ENCODE data around the gene UROC1.
"Not testable (repeated sequence)": the region's sequence is repeated elsewhere in the genome, so short reads cannot be mapped to it uniquely, and the experiment has no call there.

UROC1 gene

GRCh38 chr3:126537116-126537729 is 19.6 kb upstream of the UROC1 start:
- Histone ChIP-seq H3K27ac (ENCODE audit: low read depth, low read length) (no peak overlapping the region), H3K27me3 (ENCODE audit: control insufficient read depth in 1 of 2, insufficient read depth in 2 of 2, low read length in 2 of 2) (peaks cover 0 to 16% of the 10 kb centered on the region in 2 donors), H3K9ac (ENCODE audit: low read length) (no peak overlapping the region)

GRCh38 chr3:126536126-126536525 is 18.6 kb upstream of the UROC1 start:
- Histone ChIP-seq H3K36me3 (ENCODE audit: insufficient read depth, low read length) (no peaks in the 10 kb centered on the region), H3K27ac (ENCODE audit: low read depth, low read length) (no peak overlapping the region), H3K9ac (ENCODE audit: low read length) (no peak overlapping the region), H3K9me3 (ENCODE audit: low read length) (no peaks in the 10 kb centered on the region), H3K27me3 (ENCODE audit: control insufficient read depth in 1 of 2, insufficient read depth in 2 of 2, low read length in 2 of 2) (peaks cover 0 to 5% of the 10 kb centered on the region in 2 donors), H3K4me1 (ENCODE audit: insufficient read depth, low read length) (no peaks in the 10 kb centered on the region), H3K4me3 (ENCODE audit: low read depth in 1 of 2, low read length in 2 of 2) (no peak overlapping the region)

More at GRCh38 chr3:126537116-126537729, 19.6 kb upstream of the UROC1 start:
- Histone ChIP-seq H3K9me3 (ENCODE audit: low read length) (no peaks in the 10 kb centered on the region), H3K36me3 (ENCODE audit: insufficient read depth, low read length) (no peaks in the 10 kb centered on the region), H3K4me1 (ENCODE audit: insufficient read depth, low read length) (no peaks in the 10 kb centered on the region), H3K4me3 (ENCODE audit: low read depth in 1 of 2, low read length in 2 of 2) (no peak overlapping the region)

DNA sequence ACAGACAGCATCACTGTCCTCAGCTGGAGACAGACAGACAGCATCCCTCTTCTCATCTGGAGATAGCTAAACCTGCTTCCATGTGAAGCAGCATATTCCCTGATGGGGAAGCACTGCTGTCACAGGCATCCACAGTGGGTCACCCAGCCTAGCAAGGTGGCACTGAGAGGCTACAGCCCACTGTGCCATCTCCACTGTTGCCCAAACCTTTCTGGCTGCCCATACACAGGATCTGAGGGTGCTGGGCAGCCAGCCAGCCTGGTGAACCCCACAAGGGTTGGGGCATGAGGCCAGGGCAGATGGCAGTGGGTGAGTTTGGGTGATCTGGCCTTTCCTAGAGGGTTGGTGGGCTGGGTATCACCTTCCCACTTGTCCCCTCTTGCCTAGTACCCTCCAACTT is 18.1 kb upstream of the UROC1 start:
- Histone ChIP-seq H3K9ac (ENCODE audit: low read length) (no peak overlapping the region), H3K4me3 (ENCODE audit: low read depth in 1 of 2, low read length in 2 of 2) (no peak overlapping the region), H3K9me3 (ENCODE audit: low read length) (no peaks in the 10 kb centered on the region), H3K4me1 (ENCODE audit: insufficient read depth, low read length) (no peaks in the 10 kb centered on the region), H3K27ac (ENCODE audit: low read depth, low read length) (no peak overlapping the region), H3K27me3 (ENCODE audit: control insufficient read depth in 1 of 2, insufficient read depth in 2 of 2, low read length in 2 of 2) (peaks cover 0 to under 1% of the 10 kb centered on the region in 2 donors), H3K36me3 (ENCODE audit: insufficient read depth, low read length) (no peaks in the 10 kb centered on the region)

DNA sequence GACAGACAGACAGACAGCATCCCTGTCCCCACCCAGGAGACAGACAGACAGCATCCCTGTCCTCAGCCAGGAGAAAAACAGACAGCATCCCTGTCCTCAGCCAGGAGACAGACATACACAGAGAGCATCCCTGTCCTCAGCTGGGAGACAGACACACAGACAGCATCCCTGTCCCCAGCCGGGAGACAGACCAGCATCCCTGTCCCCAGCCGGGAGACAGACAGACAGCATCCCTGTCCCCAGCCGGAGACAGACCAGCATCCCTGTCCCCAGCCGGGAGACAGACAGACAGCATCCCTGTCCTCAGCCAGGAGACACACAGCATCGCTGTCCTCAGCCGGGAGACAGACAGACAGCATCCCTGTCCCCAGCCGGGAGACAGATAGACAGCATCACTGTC is 17.1 kb upstream of the UROC1 start:
- not testable (repeated sequence) for H3K36me3 ChIP-seq (ENCODE audit: insufficient read depth, low read length); H3K27me3 ChIP-seq (ENCODE audit: control insufficient read depth in 1 of 2, insufficient read depth in 2 of 2, low read length in 2 of 2)

GRCh38 chr3:126533506-126533905 is 15.9 kb upstream of the UROC1 start:
- Histone ChIP-seq H3K27me3 (ENCODE audit: control insufficient read depth in 1 of 2, insufficient read depth in 2 of 2, low read length in 2 of 2) (no peaks in the 10 kb centered on the region), H3K9ac (ENCODE audit: low read length) (no peak overlapping the region), H3K27ac (ENCODE audit: low read depth, low read length) (no peak overlapping the region), H3K36me3 (ENCODE audit: insufficient read depth, low read length) (no peaks in the 10 kb centered on the region), H3K4me1 (ENCODE audit: insufficient read depth, low read length) (no peaks in the 10 kb centered on the region), H3K4me3 (ENCODE audit: low read depth in 1 of 2, low read length in 2 of 2) (no peak overlapping the region), H3K9me3 (ENCODE audit: low read length) (no peaks in the 10 kb centered on the region)

More for the DNA sequence above, 17.1 kb upstream of the UROC1 start:
- H3K27ac ChIP-seq (ENCODE audit: low read depth, low read length); H3K4me1 ChIP-seq (ENCODE audit: insufficient read depth, low read length); H3K4me3 ChIP-seq (ENCODE audit: low read depth in 1 of 2, low read length in 2 of 2); H3K9ac ChIP-seq (ENCODE audit: low read length); H3K9me3 ChIP-seq (ENCODE audit: low read length): not testable (repeated sequence)

DNA sequence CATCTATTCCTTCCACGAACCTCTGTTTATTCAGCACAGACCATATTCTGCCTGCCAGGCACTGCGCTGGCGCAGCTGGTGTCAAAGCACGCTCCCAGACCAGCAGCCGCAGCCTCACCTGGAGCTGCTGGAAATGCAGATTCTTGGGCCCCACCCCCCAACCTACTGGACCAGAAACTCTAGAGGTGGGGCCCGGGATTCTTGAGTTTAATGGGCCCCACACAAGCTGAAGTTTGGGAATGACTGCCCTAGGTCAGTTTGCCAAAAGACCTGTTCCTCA is 13.4 kb upstream of the UROC1 start:
- no peaks in the 10 kb centered on the region for H3K36me3 ChIP-seq (ENCODE audit: insufficient read depth, low read length)
- H3K4me1 ChIP-seq (ENCODE audit: insufficient read depth, low read length), result no peaks in the 10 kb centered on the region
- H3K9ac ChIP-seq (ENCODE audit: low read length), result no peak overlapping the region
- no peaks in the 10 kb centered on the region for H3K9me3 ChIP-seq (ENCODE audit: low read length)
- no peak overlapping the region for H3K27ac ChIP-seq (ENCODE audit: low read depth, low read length)
- H3K4me3 ChIP-seq (ENCODE audit: low read depth in 1 of 2, low read length in 2 of 2), result no peak overlapping the region
- H3K27me3 ChIP-seq (ENCODE audit: control insufficient read depth in 1 of 2, insufficient read depth in 2 of 2, low read length in 2 of 2), result no peaks in the 10 kb centered on the region

- no peaks in the 10 kb centered on the region for H3K9me3 ChIP-seq (ENCODE audit: low read length)
- no peak overlapping the region for H3K27ac ChIP-seq (ENCODE audit: low read depth, low read length)
- H3K9ac ChIP-seq (ENCODE audit: low read length), result no peak overlapping the region
- H3K27me3 ChIP-seq (ENCODE audit: control insufficient read depth in 1 of 2, insufficient read depth in 2 of 2, low read length in 2 of 2), result no peaks in the 10 kb centered on the region
- no peaks in the 10 kb centered on the region for H3K4me1 ChIP-seq (ENCODE audit: insufficient read depth, low read length)
- no peak overlapping the region for H3K4me3 ChIP-seq (ENCODE audit: low read depth in 1 of 2, low read length in 2 of 2)
- H3K36me3 ChIP-seq (ENCODE audit: insufficient read depth, low read length), result no peaks in the 10 kb centered on the region
Observed at GRCh38 chr3:126530171-126531050, 12.8 kb upstream of the UROC1 start.

GRCh38 chr3:126529585-126530170 is 12.1 kb upstream of the UROC1 start:
- H3K9ac ChIP-seq (ENCODE audit: low read length), result no peak overlapping the region
- peaks cover 0 to 4% of the 10 kb centered on the region in 2 donors for H3K27me3 ChIP-seq (ENCODE audit: control insufficient read depth in 1 of 2, insufficient read depth in 2 of 2, low read length in 2 of 2)

DNA sequence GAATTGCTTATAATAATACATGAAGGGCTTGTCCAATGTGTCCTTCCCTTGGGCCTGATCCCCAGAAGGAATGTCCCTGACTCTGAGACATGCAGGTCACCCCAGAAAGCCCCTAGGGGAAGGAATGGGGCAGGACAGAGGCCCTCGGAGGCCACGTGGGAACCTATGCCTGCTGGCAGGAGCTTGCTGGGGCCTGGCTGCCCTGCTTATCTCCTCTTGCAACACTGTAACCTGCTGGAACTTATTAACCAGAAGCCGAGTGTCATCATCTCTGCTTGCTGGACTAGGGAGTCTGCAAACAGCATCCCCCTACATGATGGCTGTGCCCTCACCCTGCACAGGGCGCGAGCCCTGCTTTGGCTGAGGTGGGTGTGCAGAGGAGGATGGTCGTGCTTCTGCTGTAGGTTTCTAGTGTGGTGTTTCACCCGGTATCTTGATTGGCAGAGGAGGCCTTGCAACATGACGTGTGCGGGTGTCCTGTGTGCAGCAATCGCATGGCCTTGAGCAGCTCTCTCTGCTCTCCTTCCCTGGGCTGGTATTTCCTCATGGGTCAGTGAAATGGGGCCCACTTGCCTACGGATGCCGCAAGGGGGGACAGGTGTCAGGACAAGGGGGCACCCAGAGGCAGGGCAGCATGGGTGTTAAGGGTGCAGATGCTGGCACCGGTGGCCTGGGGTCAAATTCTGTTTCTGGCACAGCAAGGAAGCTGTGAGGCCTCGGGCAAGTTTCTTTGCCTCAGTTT is 11.4 kb upstream of the UROC1 start:
- Histone ChIP-seq H3K4me3 (ENCODE audit: low read depth in 1 of 2, low read length in 2 of 2) (no peak overlapping the region), H3K4me1 (ENCODE audit: insufficient read depth, low read length) (peaks cover 4% of the 10 kb centered on the region), H3K27me3 (ENCODE audit: control insufficient read depth in 1 of 2, insufficient read depth in 2 of 2, low read length in 2 of 2) (peaks cover 0 to 9% of the 10 kb centered on the region in 2 donors), H3K27ac (ENCODE audit: low read depth, low read length) (no peak overlapping the region), H3K9me3 (ENCODE audit: low read length) (no peaks in the 10 kb centered on the region), H3K9ac (ENCODE audit: low read length) (no peak overlapping the region), H3K36me3 (ENCODE audit: insufficient read depth, low read length) (no peaks in the 10 kb centered on the region)

More at GRCh38 chr3:126529585-126530170, 12.1 kb upstream of the UROC1 start:
- H3K4me1 ChIP-seq (ENCODE audit: insufficient read depth, low read length), result peaks cover 2% of the 10 kb centered on the region
- H3K4me3 ChIP-seq (ENCODE audit: low read depth in 1 of 2, low read length in 2 of 2), result no peak overlapping the region
- no peak overlapping the region for H3K27ac ChIP-seq (ENCODE audit: low read depth, low read length)
- H3K36me3 ChIP-seq (ENCODE audit: insufficient read depth, low read length), result no peaks in the 10 kb centered on the region
- H3K9me3 ChIP-seq (ENCODE audit: low read length), result no peaks in the 10 kb centered on the region

GRCh38 chr3:126528419-126528799 is 10.8 kb upstream of the UROC1 start:
- H3K4me3 ChIP-seq (ENCODE audit: low read depth in 1 of 2, low read length in 2 of 2), result no peak overlapping the region
- H3K9me3 ChIP-seq (ENCODE audit: low read length), result no peaks in the 10 kb centered on the region
- peaks cover 4% of the 10 kb centered on the region for H3K4me1 ChIP-seq (ENCODE audit: insufficient read depth, low read length)
- H3K27ac ChIP-seq (ENCODE audit: low read depth, low read length), result no peak overlapping the region
- H3K27me3 ChIP-seq (ENCODE audit: control insufficient read depth in 1 of 2, insufficient read depth in 2 of 2, low read length in 2 of 2), result peaks cover 0 to 15% of the 10 kb centered on the region in 2 donors
- no peaks in the 10 kb centered on the region for H3K36me3 ChIP-seq (ENCODE audit: insufficient read depth, low read length)
- H3K9ac ChIP-seq (ENCODE audit: low read length), result no peak overlapping the region

DNA sequence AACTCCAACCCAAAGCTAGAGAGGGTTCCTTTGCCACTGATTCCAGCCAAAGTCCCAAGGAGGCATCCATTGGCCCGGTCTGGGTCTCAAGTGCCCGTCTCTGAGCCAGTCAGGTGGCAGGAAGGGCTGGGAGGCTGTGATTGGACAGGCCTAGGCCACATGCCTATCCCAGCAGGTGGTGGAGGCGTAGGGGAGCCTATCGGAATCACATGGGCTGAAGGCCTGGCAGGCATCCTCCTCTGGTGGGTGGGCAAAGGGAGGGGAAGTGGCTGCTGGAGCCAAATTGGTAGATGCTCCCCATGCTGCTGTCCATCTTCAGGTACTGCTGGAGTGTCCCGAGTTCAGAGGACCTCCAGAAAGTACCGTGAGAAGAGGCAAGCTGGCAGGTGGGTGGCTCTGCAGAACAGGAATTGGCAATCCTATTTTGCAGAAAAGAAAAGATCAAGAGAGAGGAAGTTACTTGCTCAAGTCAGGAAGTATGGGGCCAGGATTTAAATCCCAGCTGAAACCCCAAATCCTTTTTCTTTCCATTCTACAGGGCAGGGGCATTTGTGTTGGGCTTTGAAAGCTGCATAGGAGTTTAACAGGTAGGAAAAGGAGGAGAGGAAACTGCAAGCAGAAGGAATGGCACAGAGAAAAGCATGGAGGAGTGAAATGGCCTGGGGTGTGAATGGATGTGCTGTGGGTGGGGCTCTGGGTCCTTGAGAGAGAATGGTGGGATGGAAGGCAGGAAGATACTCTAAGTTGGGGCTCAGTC is 10.1 kb upstream of the UROC1 start:
- peaks cover 4% of the 10 kb centered on the region for H3K4me1 ChIP-seq (ENCODE audit: insufficient read depth, low read length)

More for the DNA sequence above, 10.1 kb upstream of the UROC1 start:
- Histone ChIP-seq H3K9me3 (ENCODE audit: low read length) (no peaks in the 10 kb centered on the region), H3K27me3 (ENCODE audit: control insufficient read depth in 1 of 2, insufficient read depth in 2 of 2, low read length in 2 of 2) (peaks cover 6 to 16% of the 10 kb centered on the region in 2 donors), H3K27ac (ENCODE audit: low read depth, low read length) (no peak overlapping the region), H3K4me3 (ENCODE audit: low read depth in 1 of 2, low read length in 2 of 2) (no peak overlapping the region), H3K9ac (ENCODE audit: low read length) (no peak overlapping the region), H3K36me3 (ENCODE audit: insufficient read depth, low read length) (no peaks in the 10 kb centered on the region)
